GM19438 (cell line): ENCODE data around the gene MKS1.

ENCODE experiments used
- ATAC-seq: cut with Tn5 transposase; IDR thresholded peaks from one replicate; pipeline ENCODE4 v1.9.1; 2021; ENCODE audit warnings: low read depth; ENCODE audit not compliant: unreplicated experiment

Gene MKS1

GRCh38 chr17:58245428-58246103 is 26.5 kb upstream of the MKS1 start:
- ATAC-seq = no peak

- no peak for ATAC-seq
Measured at GRCh38 chr17:58244963-58245362, 25.9 kb upstream of the MKS1 start.

- ATAC-seq = no peak
Measured at GRCh38 chr17:58242171-58242784, 23.2 kb upstream of the MKS1 start.

GRCh38 chr17:58239987-58240386 is 20.9 kb upstream of the MKS1 start:
- ATAC-seq = no peak

- no peak for ATAC-seq
Measured at GRCh38 chr17:58238147-58238634, 19.1 kb upstream of the MKS1 start, which contains the start of gene LPO. TSS of gene LPO (plus strand) at chr17:58238584. CDS start at chr17:58242980, 4,396 bp downstream.

- ATAC-seq = no peak
Measured at GRCh38 chr17:58236394-58236793, 17.3 kb upstream of the MKS1 start.

GRCh38 chr17:58235821-58236220 is 16.8 kb upstream of the MKS1 start:
- ATAC-seq = no peak

- no peak for ATAC-seq
Measured at GRCh38 chr17:58234512-58234911, 15.5 kb upstream of the MKS1 start.

- peak; percentile 57 for ATAC-seq
Measured at GRCh38 chr17:58233543-58233942, 14.5 kb upstream of the MKS1 start.

GRCh38 chr17:58232707-58233156 is 13.7 kb upstream of the MKS1 start:
- ATAC-seq = peak; percentile 72

GRCh38 chr17:58231641-58232040 is 12.6 kb upstream of the MKS1 start:
- ATAC-seq = no peak

GRCh38 chr17:58229881-58230280 is 10.8 kb upstream of the MKS1 start:
- ATAC-seq = no peak

GRCh38 chr17:58229384-58229783 is 10.3 kb upstream of the MKS1 start:
- ATAC-seq = no peak

- no peak for ATAC-seq
Measured at GRCh38 chr17:58228679-58229078, 9.6 kb upstream of the MKS1 start.

GRCh38 chr17:58227733-58228132 is 8.7 kb upstream of the MKS1 start:
- ATAC-seq = no peak

GRCh38 chr17:58224315-58224714 is 5.3 kb upstream of the MKS1 start:
- ATAC-seq = no peak

- ATAC-seq = no peak
Measured at GRCh38 chr17:58219789-58220183, 731 bp upstream of the MKS1 start.

GRCh38 chr17:58217766-58218165 is 1.3 kb downstream of the MKS1 start:
- ATAC-seq = no peak

GRCh38 chr17:58215685-58216084 is 3.4 kb downstream of the MKS1 start:
- no peak for ATAC-seq

- no peak for ATAC-seq
Measured at GRCh38 chr17:58210922-58211321, 8.1 kb downstream of the MKS1 start.

GRCh38 chr17:58208344-58208743 is 10.7 kb downstream of the MKS1 start:
- no peak for ATAC-seq

- no peak for ATAC-seq
Measured at GRCh38 chr17:58207451-58207850, 11.6 kb downstream of the MKS1 start.
